Skin epidermis (tissue), 12 donors: ENCODE measurements around the gene ESAM.

Source experiments
- H3K27ac ChIP-seq, 21 experiments: fragments of 200-600 bp; sonication (generic) in 11 of 21; one replicate each; pipeline ENCODE4 v1.5.0; 2020; ENCODE audit warnings: mild to moderate bottlenecking in 3 of 21, inconsistent platforms in 2 of 21, moderate library complexity in 2 of 21
- H3K4me3 ChIP-seq, 7 experiments: fragments of 200-600 bp; sonication (generic) in 2 of 7; one replicate each; pipeline ENCODE4 v1.5.0; 2020; ENCODE audit warnings: inconsistent platforms in 2 of 7, mild to moderate bottlenecking in 2 of 7, moderate library complexity in 1 of 7

ESAM gene, protein sequence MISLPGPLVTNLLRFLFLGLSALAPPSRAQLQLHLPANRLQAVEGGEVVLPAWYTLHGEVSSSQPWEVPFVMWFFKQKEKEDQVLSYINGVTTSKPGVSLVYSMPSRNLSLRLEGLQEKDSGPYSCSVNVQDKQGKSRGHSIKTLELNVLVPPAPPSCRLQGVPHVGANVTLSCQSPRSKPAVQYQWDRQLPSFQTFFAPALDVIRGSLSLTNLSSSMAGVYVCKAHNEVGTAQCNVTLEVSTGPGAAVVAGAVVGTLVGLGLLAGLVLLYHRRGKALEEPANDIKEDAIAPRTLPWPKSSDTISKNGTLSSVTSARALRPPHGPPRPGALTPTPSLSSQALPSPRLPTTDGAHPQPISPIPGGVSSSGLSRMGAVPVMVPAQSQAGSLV

GRCh38 chr11:124762105-124762623 is at the start of gene ESAM:
ESAM (minus strand) TSS chr11:124762290; CDS start chr11:124762154, 136 bp downstream.
- Histone ChIP-seq H3K27ac (peak within 1 kb of the TSS in 20 of 21 experiments; percentile 29 to 86 (median 66)), H3K4me3 (peak within 1 kb of the TSS; percentile 25 to 45 (median 42))

DNA sequence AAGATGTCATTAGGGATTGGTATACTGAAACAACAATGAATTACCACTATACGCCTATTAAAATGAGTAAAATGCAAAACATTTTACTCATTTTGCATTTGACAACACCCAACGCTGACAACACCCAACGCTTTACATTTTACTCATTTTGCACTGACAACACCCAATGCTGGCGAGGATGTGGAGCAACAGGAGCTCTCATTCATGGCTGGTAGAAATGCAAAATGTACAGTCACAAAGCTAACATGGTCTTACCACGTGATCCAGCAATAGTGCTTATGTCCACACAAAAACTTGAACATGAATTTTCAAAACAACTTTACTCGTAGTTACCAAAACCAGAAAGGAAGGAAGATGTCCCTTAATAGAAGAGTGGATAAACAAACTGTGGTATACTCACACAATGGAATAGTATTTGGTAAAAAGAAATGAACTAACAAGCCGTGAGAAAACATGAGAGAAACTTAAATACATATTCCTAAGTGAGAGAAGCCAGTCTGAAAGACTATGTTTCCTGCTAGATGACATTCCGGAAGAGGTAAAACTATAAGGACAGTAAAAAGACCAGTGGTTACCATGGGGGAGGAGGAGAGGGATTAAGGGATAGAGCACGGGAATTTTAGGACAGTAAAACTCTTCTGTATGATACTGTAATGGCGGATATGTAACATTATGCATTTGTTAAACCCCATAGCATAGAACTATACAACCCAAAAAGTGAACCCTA is 49.5 kb upstream of the ESAM start:
- H3K4me3 ChIP-seq: no peak overlapping the region

DNA sequence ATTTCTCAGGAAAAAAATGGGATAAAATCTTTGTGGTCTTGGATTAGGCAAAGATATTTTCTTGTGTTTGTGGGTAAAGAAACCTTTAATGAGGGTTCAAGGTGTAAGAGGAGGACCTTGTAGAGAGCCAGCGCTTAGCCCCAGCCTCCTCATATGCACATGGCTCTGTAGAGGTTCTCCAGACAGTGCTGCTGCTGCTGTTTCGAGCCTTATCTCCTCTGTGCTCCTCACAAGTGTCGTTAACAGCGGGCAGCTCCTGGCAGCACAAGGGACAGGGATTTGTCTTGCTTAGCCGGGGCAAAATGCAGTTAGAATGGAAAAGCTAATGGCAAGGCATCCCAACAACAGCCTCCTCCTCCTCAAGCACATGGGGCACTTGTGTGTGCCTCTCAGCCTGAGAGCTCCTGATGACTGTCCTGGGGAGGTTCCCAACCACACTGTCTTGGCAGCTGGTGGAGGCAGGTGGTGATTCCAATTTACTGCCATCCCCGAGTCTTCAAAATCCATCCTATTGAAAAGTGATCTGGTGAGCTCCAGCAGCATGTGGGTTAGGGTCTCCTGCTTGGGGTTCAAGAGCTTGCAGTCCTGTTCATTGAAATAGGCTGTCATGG is 45.7 kb upstream of the ESAM start:
- no peak overlapping the region for H3K27ac ChIP-seq
- H3K4me3 ChIP-seq: no peak overlapping the region

More for the DNA sequence above, 49.5 kb upstream of the ESAM start:
- H3K27ac ChIP-seq: no peak overlapping the region

DNA sequence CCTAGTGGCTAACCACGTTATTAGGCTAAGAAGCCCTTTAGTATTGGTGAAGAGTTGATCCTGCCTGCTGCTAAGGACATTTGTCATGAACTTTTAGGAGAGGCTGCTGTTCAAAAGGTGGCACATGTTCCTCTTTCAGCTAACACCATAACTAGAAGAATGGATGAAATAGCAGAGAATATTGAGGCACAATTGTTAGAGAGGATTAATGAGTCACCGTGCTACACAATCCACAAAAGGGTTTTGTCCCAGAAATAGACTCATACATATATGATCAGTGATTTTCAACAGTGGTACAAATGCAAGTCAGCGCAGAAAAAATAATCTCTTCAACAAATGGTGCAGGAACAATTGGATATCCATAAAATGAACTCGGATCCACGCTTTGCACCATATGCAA is 45.1 kb upstream of the ESAM start:
- H3K27ac ChIP-seq: no peak overlapping the region

GRCh38 chr11:124804884-124805283 is 42.8 kb upstream of the ESAM start:
- no peak overlapping the region for H3K4me3 ChIP-seq
- no peak overlapping the region for H3K27ac ChIP-seq

More for the DNA sequence above, 45.1 kb upstream of the ESAM start:
- H3K4me3 ChIP-seq: no peak overlapping the region

DNA sequence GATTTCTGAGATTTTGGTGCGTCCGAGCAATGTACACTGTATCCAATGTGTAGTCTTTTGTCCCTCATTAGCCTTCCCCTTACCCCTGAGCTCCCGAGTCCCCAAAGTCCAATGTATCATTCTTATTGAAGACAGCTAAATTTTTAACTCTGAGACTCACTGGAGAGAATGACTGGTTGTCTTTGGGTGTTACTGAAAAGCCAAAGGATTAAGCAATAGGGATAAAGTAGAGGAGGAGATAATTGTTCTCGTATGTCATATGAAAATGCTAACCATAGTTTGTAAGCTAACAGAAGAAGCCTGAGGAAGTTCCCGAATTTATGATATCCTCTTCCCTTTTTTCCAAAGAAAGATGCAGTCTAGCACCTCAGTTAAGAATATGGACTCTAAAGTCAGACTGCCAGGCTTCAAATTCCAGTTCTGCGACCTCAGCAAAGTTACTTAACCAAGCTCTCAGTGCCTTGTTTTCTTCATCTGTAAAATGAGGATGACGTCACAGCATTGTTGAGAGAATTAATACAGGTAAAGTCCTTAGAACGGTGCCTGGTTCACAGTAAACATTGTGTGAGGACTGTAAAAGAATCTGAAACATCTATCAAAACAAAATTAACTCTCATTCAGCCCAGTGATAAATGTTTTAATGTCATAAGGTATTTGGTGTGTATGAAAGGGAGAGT is 39.7 kb upstream of the ESAM start:
- no peak overlapping the region for H3K4me3 ChIP-seq
- H3K27ac ChIP-seq: peak overlapping the region in 4 of 21 experiments; percentile 3 to 99 (median 58)

DNA sequence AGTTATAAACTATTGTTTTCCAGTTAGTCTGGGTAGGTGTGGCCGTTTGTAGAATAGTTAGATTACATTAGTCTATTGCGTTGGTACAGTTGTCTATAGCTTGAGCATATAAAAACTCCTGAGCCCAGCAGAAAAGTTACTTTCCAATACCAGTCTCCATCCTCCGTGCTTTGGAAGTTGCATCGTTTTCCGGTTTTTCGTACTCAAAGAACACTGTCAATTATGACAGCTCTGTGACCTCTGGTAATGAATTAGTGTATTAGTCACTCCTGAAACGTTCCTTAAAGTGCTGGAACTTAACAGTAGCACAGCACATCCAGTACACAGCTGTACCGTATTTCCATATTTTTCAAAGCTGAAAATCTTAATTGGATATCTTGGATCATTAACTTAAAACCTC is 38.9 kb upstream of the ESAM start:
- H3K27ac ChIP-seq: peak overlapping the region; percentile 85 to 99 (median 97)

DNA sequence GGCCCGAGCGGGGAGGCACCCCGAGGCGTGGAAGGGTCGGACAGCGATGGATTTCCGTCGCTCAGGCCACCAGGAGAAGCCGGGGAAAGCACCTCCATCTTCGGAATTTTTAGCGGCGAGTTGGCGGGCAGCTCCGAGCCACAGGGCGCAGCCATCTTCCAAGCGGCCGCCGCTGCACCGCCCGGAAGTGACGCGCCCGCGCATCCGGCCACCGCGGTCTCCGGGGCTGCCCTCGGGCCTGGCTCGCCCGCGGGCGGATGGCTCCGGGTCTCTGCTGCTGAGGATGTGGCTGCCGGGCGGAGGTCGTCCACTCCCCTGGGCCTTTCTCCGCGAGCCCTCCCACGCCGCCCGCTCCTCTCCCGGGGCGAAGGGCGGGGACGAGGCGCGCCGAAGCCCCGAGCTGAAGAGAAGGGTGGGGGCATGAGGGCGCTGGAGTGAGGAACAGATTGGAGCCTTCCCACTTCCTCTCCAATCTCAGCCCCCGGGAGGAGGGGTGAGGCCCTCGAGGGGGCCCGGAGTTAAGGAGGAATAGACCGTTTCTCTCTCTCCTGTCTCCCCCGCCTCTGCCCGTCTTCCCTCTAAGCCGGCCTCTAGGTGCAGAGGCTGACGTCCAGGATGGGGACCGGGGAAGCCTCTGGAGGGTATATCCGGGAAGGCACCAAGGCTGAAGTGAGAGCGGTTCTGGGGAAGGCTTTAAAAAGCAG is 38.3 kb upstream of the ESAM start, which contains the start of gene MSANTD2:
Gene MSANTD2, minus strand, starts transcription at position 181 of the 704 bp plus-strand sequence. Its CDS starts 26 bp downstream, at position 155.
- Histone ChIP-seq H3K27ac (peak within 1 kb of the TSS; percentile 85 to 99 (median 97)), H3K4me3 (peak within 1 kb of the TSS; percentile 72 to 98 (median 83))

More for the DNA sequence above, 38.9 kb upstream of the ESAM start:
- H3K4me3 ChIP-seq: peak overlapping the region; percentile 72 to 98 (median 83)

DNA sequence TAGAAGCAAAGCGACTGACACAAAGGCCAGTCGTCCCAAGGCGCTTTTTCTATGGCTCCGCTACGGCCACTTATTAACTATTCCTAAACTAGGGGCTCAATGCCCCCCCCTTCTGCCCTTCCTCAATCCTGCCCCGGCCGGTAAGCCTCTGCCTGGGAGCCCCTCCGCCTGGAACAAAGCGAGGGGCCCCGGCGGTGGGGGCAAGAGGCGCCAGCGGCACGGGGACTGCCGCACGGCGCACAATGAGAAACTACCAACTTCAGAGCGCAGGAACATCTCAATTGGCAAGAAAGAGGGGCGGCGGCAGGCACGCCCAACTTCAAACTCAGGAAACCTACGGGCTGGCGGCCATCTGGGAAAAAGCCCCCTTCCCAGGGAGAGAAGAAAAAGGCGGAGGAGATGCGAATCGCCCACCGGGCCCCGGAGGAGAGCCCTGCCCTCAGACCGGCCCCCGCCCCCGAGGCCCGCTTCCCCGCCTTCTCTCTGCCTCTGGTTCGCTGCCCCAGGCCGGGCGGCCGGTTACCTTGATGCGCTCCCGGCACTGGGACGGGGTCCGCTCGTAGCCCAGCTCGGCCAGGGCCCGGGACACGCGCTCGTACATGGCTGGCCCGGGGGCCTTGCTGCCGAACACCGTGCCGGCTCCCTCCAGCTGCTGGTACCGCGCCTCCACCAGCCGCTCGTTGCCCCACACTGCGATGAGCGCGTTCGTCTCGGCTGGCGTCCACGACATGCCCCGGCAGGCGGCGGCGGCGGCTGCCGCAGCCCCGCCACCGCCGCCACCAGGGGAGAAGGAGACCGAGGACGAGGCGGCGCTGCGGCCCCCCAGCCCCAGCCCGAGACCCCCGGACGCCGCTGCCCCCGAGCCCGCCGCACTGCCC is 37.5 kb upstream of the ESAM start:
- H3K4me3 ChIP-seq: peak overlapping the region; percentile 72 to 98 (median 83)
- H3K27ac ChIP-seq: peak overlapping the region; percentile 85 to 99 (median 97)

GRCh38 chr11:124798991-124799347 is 36.9 kb upstream of the ESAM start:
- Histone ChIP-seq H3K4me3 (peak overlapping the region; percentile 72 to 98 (median 83)), H3K27ac (peak overlapping the region in 18 of 21 experiments; percentile 85 to 99 (median 98))

DNA sequence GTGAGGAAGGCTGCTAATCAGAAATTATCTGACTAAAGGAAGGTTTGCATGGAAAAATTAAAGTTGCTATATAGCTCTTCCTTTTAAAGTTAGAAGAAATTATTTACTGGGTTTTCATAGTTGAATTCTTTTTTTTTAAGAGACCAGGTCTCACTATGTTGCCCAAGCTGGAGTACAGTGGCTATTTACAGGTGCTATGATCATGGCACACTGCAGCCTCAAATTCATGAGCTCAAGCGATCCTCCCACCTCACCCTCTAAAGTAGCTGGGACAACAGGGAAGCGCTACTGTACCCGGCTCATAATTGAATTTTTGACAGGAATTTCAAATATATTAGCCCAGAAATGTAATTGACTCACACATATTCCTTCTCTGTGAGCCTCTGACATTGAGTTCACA is 34.2 kb upstream of the ESAM start:
- no peak overlapping the region for H3K4me3 ChIP-seq
- H3K27ac ChIP-seq: no peak overlapping the region

DNA sequence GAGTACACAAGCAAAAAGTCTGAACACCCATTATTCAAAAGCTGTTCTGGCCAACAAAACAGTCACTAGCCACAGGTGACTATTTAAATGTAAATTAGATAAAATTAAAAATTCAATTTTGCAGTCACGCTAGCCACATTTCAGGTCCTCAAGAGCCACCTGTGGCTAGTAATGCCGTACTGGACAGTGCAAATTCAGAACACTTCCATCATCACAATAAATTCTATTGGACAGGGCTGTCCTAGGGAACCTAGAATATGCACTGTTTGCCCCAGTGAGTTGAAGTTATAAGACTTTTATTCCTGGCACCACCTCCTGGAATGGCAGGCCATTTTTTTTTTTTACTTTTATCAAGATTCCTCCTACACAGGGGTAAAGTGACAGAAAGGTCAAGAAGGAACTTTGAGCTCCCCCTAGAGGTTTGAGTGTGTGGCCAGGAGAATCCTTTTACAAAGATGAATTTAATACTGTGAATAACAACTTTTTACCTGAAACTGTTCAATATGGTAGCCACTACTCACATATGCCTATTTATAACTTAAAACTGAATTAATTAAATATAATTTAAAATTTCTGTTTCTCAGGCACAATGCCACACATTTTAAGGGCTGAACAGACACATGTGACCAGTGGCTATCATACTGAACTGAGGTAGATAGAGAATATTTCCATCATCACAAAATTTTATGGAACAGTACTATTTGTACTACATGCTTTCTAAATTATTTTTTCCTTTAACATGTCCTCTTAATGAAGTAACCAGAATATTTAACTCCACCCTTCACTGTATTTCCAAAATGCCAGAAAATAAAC is 31.6 kb upstream of the ESAM start:
- Histone ChIP-seq H3K4me3 (no peak overlapping the region), H3K27ac (no peak overlapping the region)

DNA sequence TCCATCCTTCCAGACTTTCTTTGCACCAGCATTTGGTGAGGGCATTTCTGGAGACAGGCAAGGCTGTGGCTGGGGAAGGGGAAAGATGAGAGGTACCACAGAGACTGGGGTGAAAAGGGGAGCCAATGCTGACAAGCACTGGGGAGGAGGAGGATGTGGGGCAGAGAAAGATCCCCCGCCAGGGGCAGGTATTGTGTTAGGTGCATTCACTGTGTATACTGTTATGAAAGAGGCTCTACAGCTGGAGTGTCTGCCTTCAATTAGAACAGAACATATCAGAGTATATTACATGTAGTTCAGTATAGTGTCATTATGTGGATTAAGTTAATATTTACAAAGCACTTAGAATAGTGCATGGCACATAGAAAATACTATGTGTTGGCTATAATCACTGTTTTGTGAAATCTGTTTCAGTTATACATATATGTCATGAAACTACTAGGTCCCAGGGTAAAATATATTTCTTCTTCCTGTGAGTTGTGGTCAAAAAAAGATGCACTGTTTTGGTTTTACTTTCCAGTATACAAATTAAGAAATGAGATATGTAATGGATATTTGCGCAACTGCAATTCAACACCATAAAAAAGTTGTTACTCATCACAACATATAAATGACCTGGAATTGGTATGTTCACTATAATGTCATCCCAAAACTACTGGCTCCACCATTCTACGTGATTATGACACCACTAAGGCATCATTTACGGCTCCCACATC is 29.7 kb upstream of the ESAM start:
- Histone ChIP-seq H3K4me3 (no peak overlapping the region), H3K27ac (no peak overlapping the region)

DNA sequence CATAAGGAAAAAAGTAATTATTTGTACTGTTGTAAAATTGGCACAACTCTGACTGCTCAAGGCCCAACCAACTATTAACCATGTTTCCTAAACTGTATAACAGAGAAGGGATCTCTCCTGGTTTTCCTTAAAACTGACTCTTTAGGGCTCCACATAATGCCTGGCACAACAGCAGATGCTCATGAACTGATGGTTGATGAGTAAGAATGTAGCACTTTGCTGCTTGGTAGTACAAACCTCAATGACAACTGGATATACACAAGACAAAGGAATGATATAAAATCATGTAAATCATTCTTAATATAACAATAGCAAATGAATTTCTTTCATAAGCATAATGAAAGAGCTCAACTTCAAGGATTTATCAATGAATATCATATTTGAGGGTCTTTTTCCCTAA is 26.4 kb upstream of the ESAM start:
- no peak overlapping the region for H3K27ac ChIP-seq
- H3K4me3 ChIP-seq: no peak overlapping the region

DNA sequence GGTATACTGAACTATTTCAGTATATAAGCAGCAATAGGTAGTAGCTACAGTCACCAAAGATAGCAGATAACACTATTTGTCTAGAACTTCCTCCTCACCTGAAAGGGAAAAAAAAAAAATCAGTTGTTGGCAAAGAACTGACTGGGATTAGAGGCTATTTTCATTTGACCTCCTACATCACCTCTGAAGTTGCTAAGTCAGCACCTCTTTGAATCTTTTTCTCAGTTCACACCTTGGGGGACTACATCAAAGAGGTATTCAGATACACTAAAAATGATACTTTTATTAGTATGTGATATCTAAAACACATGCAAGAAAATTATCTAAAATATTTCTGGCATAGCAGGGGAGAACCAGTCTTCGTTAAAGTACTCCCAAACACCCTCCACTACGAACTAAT is 22.0 kb upstream of the ESAM start:
- no peak overlapping the region for H3K27ac ChIP-seq
- H3K4me3 ChIP-seq: no peak overlapping the region

GRCh38 chr11:124783002-124783401 is 20.9 kb upstream of the ESAM start:
- Histone ChIP-seq H3K27ac (no peak overlapping the region), H3K4me3 (no peak overlapping the region)

GRCh38 chr11:124779568-124779967 is 17.5 kb upstream of the ESAM start:
- Histone ChIP-seq H3K27ac (no peak overlapping the region), H3K4me3 (no peak overlapping the region)
